ENCODE measurements around the gene EBF3.
A peak's percentile ranks its signal among the peaks of the same experiment; 100 is the strongest.

The EBF3 gene

GRCh38 chr10:129887986-129888783, 75.9 kb downstream of the EBF3 start:
- no peak for DNase-seq

DNA sequence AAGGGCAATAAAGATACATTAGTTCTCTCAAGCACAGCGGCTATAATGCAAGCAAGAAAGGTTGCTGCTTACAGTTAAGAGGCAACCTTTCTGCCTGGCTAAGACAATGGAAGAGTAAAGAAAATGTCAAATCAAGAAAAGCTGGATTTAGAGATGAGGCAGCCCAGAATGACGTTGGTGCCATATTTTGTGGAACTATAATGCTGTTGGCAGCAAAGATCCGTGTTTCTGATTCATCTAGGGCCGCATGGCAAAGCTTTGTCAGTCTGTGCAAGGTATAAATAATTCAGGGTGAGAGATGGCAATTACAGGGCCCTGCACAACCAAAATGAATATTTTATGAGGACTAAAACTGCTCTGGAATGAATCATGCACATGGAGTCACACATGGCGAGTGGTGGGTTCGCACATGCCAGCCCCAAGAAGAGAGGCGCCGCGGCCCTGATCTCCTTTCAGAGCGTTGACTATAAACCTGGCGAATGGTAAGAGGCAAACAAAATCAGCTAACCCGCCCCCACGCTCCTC, 76.6 kb downstream of the EBF3 start:
- no peak for DNase-seq

DNA sequence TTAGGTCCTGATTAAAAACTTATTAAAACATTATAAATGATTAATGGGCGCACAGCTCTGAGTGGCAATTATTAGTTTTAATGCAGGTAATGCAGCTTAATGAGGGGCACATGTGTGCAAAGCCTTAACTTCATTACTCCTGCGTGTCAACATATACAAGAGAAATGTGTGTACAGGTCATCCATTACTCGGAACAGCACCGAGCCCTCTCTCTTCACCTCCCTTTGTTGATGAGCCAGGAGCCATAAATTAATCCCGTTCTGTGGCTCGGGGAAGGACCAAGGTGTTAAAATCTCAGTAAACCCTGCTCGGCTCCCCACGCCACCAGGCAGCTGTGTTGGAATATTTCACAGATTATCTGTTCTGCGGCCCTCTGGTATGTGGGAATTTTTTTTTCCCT, 77.8 kb downstream of the EBF3 start:
- no peak for DNase-seq

GRCh38 chr10:129885526-129885925, 78.5 kb downstream of the EBF3 start:
- DNase-seq = no peak

DNA sequence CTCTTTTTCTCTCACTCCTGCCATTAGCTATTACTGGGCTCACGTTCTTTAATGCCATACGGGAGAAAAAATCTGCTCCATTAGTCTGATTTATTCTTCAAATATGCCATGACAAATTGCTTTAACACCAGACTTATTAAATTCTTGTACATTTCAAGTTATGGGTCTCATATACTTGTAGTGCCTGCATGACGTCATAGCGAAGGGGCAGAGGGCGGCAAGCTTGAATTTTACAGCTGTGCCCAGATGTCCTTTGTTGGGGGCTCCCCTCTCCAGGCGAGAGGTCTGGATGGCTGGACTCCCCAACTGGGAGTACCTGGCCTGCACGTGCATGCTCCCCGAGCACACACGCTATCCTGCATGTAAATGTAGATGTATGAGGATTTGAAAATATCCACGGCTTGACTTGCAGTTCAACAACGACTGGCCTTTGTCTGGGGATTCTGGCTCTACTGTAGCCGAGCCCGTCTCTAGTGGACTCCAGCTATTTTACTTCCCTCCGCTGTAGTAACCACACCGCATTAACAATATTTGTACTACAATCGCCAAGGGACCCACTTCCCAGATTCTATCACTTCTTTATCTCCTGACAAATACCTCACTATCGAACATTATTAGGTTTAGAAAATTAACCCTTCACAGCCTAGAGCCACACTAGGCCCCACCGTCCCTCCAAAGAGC, 79.5 kb downstream of the EBF3 start:
- no peak for DNase-seq

GRCh38 chr10:129883626-129884397, 80.3 kb downstream of the EBF3 start:
- DNase-seq = no peak

DNA sequence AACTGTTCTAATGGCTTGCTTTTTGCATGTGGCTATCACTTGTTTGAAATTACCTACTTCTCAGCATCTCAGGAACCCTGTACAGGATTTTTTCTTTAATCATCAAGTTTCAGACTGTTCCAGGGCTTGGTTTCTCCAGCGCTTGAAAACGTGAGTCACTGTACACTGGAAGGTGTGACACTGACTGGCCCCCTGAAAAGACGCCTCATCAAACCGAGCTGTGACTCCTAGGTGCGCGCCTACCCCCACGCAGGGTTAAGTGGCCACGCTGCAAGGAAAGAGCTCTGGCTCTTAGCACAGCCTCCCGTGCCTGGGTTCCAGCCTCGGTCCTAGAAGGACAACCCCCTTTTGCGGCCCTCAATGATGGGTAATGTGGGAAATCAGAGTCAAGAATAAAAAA, 81.0 kb downstream of the EBF3 start:
- DNase-seq = peak; percentile 35

GRCh38 chr10:129882291-129883010, 81.6 kb downstream of the EBF3 start:
- no peak for DNase-seq

- DNase-seq = no peak
These were observed 82.4 kb downstream of the EBF3 start for GRCh38 chr10:129881641-129882040.

GRCh38 chr10:129880191-129880870, 83.7 kb downstream of the EBF3 start:
- no peak for DNase-seq

DNA sequence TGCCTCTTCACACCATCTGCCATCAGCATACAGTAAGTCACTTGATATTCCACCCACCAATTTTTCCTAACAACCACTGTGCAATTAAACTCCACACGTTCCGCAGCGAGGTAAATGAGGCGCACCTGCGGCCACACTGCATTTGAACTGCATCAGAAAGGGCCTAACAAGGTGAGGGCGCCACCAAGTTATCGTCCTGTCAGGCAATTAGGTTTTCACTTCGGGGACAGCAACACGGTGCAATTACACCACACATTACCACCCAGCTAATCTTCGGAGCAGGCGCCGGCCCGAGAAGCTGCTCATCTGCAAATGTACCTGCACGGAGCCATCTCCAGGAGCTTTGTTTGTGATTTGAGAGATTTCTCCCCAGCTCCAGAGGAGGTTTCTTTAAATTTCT, 84.4 kb downstream of the EBF3 start:
- no peak for DNase-seq

DNA sequence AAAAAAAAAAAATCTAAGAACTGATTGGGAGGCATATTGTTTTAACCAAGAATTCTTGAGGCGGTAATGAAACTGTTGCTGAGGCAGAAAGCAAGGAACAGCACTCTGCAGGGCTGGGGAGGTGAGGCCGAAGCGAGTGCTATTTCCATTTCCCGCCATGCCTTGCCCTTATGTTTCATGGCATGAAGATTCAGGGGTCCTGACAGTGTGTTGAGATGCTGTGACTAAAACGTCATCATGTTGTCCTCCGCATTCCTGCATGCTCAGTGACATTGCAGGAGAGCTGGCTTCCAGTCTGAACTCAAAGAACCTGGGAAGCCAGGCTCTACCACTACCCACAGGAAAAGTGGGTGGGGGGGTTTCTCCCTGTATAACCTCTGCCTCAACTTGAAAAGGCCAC, 85.2 kb downstream of the EBF3 start:
- no peak for DNase-seq

DNA sequence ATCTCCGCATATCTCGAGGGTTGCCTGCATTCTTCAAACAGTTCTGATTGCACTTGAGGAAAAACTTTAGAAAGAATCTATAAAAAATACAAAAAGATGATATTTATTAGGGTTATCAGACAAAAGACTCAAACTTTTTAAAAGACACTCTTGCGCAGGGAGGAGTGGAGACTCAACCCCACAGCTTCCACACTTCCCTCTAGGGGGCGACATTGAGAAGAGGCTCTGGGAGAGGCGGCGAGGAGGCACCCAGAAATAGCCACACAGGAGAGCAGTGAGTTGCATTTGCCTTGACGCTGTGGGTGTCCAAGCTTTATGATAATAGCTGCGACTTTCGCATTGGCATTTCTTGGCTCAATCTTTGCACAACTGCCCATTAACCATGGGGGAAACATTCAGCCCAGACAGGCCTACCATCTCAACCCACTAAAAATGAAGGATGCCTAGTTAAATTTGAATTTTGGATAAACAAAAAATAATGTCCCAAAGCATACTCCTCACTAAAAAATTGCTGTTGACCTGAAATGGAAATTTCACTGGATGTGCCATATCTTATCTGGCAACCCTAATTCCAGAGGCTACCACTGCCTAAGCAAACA, 86.2 kb downstream of the EBF3 start:
- peak; percentile 66 for DNase-seq

- DNase-seq = no peak
These were observed 87.2 kb downstream of the EBF3 start for GRCh38 chr10:129876838-129877237.

- no peak for DNase-seq
These were observed 87.9 kb downstream of the EBF3 start for GRCh38 chr10:129875993-129876726.

GRCh38 chr10:129873351-129873750, 90.7 kb downstream of the EBF3 start:
- no peak for DNase-seq

DNA sequence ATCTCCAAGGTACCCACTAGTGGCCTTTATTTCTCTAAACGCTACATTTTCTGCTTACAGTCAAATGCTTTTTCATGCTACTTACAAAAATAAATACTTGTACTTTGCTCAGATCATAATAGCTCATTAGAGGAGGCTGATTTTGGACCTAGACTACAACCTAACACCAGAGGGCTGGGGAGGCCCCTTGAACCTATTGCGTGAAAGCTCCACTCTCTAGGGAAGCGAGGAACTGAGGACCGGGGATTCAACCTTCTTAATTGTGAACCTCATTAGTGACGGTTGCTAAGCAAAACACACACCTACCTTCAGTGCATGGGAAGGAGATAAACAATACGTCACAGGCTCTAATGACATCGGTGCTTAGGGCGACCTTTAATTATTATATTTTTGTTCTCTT, 92.1 kb downstream of the EBF3 start:
- DNase-seq = no peak

DNA sequence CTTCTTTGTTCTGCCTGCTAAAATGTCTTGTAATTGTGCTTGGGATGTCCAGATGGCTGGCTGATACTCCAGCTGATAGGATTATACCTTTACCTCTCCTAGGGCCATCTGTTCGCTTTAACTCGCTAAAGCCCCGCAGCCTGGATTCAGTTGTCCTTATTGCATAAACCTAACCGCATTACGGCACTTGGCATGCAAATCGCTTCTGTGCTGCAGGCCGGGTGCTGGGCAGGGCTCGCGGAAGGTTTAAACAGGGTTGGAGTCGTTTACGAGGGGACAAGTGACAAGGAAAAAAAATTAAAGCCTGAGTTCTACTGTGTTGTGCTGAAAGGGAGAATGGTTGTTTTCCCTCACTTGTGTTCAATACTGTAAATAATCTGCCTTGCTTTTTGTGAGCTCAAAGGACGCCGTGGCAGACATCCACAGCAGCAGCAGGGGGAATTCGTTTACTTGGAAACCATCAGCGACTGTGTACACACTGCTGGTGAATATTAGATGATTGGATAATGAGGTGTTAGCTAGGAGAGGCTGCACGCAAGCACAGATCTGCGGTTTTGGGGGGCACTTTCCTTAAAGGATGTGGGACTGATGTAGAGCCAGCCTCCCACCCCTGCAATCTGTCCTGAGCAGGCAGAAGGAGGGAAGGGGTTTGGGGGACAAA, 93.0 kb downstream of the EBF3 start:
- no peak for DNase-seq

DNA sequence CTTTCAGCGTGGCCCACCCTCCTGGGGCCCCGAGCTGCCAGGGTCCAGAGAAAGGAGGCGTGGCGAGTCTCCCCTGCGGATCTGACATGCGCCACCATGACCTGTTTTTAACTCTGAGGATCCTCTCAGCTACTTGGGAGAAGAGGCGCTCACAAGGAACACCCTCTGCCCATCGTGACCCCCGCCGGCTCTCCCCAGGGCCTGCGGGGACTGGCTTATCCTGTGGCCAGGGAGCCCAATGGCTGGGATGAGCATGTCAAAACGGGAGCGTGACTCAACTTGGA, 93.7 kb downstream of the EBF3 start:
- no peak for DNase-seq

- no peak for DNase-seq
These were observed 94.2 kb downstream of the EBF3 start for GRCh38 chr10:129869596-129870473.

Measured in activated CD4-positive, alpha-beta T cell treated with anti-CD3 and anti-CD28 coated beads for 48 hours (primary cell).